WTC11 (cell line): ENCODE measurements around the gene ABCC4. TPM values are rescaled to one million over a fixed set of nuclear protein-coding genes. Genes with fewer than 3 reads are reported as not detected.

ENCODE experiments used
- ATAC-seq: fragments of 200-7000 bp; cut with Tn5 transposase; 2 replicates; pipeline ENCODE4 v1.10.0; 2021; ENCODE audit warnings: mild to moderate bottlenecking, moderate library complexity
- CTCF ChIA-PET: fragments of 300-600 bp; sonication (Branson Sonifier 250); formaldehyde crosslinking; loops from one replicate; lab custom pipeline; 2021; ENCODE audit warnings: antibody characterized with exemption; lab: Charles Lee
- POLR2A ChIA-PET: fragments of 350-600 bp; sonication (Branson Sonifier 250); formaldehyde crosslinking; loops from one replicate; lab custom pipeline; 2021; ENCODE audit warnings: antibody characterized with exemption; lab: Charles Lee
- DNase-seq: peaks from one replicate; pipeline ENCODE4 v3.0.0; 2021; ENCODE audit warnings: low spot score
- H3K27ac Mint-ChIP-seq: 2 replicates; pipeline ENCODE4 v1.8.0; 2021; ENCODE audit warnings: mixed read lengths
- H3K27me3 Mint-ChIP-seq: 2 replicates; pipeline ENCODE4 v1.8.0; 2021; ENCODE audit warnings: low read depth, mild to moderate bottlenecking, moderate library complexity, mixed read lengths
- H3K36me3 Mint-ChIP-seq: 2 replicates; pipeline ENCODE4 v1.8.0; 2021; ENCODE audit warnings: mixed read lengths
- H3K4me1 Mint-ChIP-seq: 2 replicates; pipeline ENCODE4 v1.8.0; 2022; ENCODE audit warnings: mixed read lengths
- H3K4me3 Mint-ChIP-seq: 2 replicates; pipeline ENCODE4 v1.8.0; 2021; ENCODE audit warnings: mild to moderate bottlenecking, moderate library complexity, mixed read lengths
- H3K9me3 Mint-ChIP-seq: 2 replicates; pipeline ENCODE4 v1.8.0; 2021; ENCODE audit warnings: mixed read lengths
- ATF1 ChIP-seq: sonication (generic); formaldehyde crosslinking; IDR thresholded peaks from 2 replicates; pipeline ENCODE4 v1.8.1; 2023; ENCODE audit warnings: mild to moderate bottlenecking, moderate library complexity, missing genetic modification reagents
- CDX4 ChIP-seq: fragments of 250-450 bp; sonication (Bioruptor Pico); IDR thresholded peaks from 2 replicates; pipeline ENCODE4 v1.9.0; 2021; ENCODE audit warnings: moderate library complexity, mild to moderate bottlenecking, inconsistent platforms, borderline replicate concordance
- CREM ChIP-seq: sonication (generic); formaldehyde crosslinking; IDR thresholded peaks from 2 replicates; pipeline ENCODE4 v1.8.1; 2022; ENCODE audit warnings: mild to moderate bottlenecking, missing genetic modification reagents, moderate library complexity
- E2F4 ChIP-seq: sonication (generic); formaldehyde crosslinking; IDR thresholded peaks from 2 replicates; pipeline ENCODE4 v1.8.1; 2022; ENCODE audit warnings: low read depth, mild to moderate bottlenecking, moderate library complexity, missing genetic modification reagents, borderline replicate concordance
- GRHL2 ChIP-seq: fragments of 250-450 bp; sonication (Bioruptor Pico); IDR thresholded peaks from 2 replicates; pipeline ENCODE4 v1.8.0; 2022; ENCODE audit warnings: mild to moderate bottlenecking, moderate library complexity; ENCODE audit not compliant: insufficient replicate concordance, severe bottlenecking
- GTF2I ChIP-seq: fragments of 250-450 bp; sonication (Bioruptor Pico); conservative IDR thresholded peaks from 2 replicates; pipeline ENCODE4 v1.4.0; 2021; ENCODE audit warnings: mild to moderate bottlenecking
- HMGA2 ChIP-seq: fragments of 250-450 bp; sonication (Bioruptor Pico); IDR thresholded peaks from 2 replicates; pipeline ENCODE4 v1.4.0; 2021; ENCODE audit warnings: mild to moderate bottlenecking, moderate library complexity
- NFYB ChIP-seq: sonication (generic); formaldehyde crosslinking; conservative IDR thresholded peaks from 2 replicates; pipeline ENCODE4 v1.8.0; 2022; ENCODE audit warnings: low read depth, missing genetic modification reagents
- NR2C2 ChIP-seq: sonication (generic); formaldehyde crosslinking; IDR thresholded peaks from 2 replicates; pipeline ENCODE4 v1.8.0; 2022; ENCODE audit warnings: mild to moderate bottlenecking, missing genetic modification reagents
- TP53 ChIP-seq: sonication (generic); formaldehyde crosslinking; IDR thresholded peaks from 2 replicates; pipeline ENCODE4 v1.8.1; 2023; ENCODE audit warnings: mild to moderate bottlenecking, missing genetic modification reagents
- USF2 ChIP-seq: sonication (generic); formaldehyde crosslinking; IDR thresholded peaks from 2 replicates; pipeline ENCODE4 v1.8.1; 2023; ENCODE audit warnings: mild to moderate bottlenecking, missing genetic modification reagents, moderate library complexity
- ZNF121 ChIP-seq: sonication (generic); formaldehyde crosslinking; IDR thresholded peaks from 2 replicates; pipeline ENCODE4 v1.8.0; 2023; ENCODE audit warnings: missing genetic modification reagents
- ZNF219 ChIP-seq: sonication (generic); formaldehyde crosslinking; IDR thresholded peaks from 2 replicates; pipeline ENCODE4 v1.8.0; 2023; ENCODE audit warnings: missing genetic modification reagents, mild to moderate bottlenecking, borderline replicate concordance
- ZNF416 ChIP-seq: fragments of 250-450 bp; sonication (Bioruptor Pico); IDR thresholded peaks from 2 replicates; pipeline ENCODE4 v1.9.0; 2021; ENCODE audit warnings: mild to moderate bottlenecking, inconsistent platforms
- ZNF532 ChIP-seq: fragments of 250-450 bp; sonication (Bioruptor Pico); IDR thresholded peaks from 2 replicates; pipeline ENCODE4 v1.9.0; 2021; ENCODE audit warnings: mild to moderate bottlenecking, borderline replicate concordance
- total RNA-seq: library from RNA; stranded (reverse); gene quantifications from 3 replicates; pipeline ENCODE4 v1.2.3, GENCODE V29; 2021
- TF ChIP-seq, protein P1 (sequence below): sonication (generic); formaldehyde crosslinking; IDR thresholded peaks from 2 replicates; pipeline ENCODE4 v1.8.1; 2022; ENCODE audit warnings: low read depth, missing genetic modification reagents, borderline replicate concordance
- TF ChIP-seq, protein P2 (sequence below): sonication (generic); formaldehyde crosslinking; IDR thresholded peaks from 2 replicates; pipeline ENCODE4 v1.8.0; 2022; ENCODE audit warnings: mild to moderate bottlenecking, missing genetic modification reagents
- TF ChIP-seq, protein P3 (sequence below): fragments of 250-450 bp; sonication (Bioruptor Pico); IDR thresholded peaks from 2 replicates; pipeline ENCODE4 v1.9.0; 2021; ENCODE audit warnings: mild to moderate bottlenecking

ABCC4 gene
- total RNA-seq, 1 experiment from 2014 or later = 7.2 TPM

DNA sequence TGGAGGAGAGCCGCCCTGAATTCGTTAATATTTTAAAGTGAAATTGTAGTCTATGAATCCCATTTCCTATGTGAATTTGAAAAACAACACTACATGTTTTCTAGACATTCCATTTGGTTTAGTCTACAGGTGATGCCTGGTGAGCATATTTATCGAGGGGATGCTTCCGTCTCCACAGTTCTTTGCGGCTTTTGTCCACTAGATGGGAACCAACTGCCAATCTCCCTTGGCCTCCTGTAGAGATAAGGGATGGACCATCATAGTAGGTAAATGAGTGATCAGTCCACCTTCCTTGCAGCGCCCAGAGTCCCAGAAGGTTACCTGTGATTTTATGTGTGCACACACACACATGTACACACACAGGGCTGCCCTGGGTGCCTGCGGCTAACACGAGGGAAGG lies 299.1 kb downstream of the ABCC4 start (continued):
- TF ChIP-seq, protein P1, sequence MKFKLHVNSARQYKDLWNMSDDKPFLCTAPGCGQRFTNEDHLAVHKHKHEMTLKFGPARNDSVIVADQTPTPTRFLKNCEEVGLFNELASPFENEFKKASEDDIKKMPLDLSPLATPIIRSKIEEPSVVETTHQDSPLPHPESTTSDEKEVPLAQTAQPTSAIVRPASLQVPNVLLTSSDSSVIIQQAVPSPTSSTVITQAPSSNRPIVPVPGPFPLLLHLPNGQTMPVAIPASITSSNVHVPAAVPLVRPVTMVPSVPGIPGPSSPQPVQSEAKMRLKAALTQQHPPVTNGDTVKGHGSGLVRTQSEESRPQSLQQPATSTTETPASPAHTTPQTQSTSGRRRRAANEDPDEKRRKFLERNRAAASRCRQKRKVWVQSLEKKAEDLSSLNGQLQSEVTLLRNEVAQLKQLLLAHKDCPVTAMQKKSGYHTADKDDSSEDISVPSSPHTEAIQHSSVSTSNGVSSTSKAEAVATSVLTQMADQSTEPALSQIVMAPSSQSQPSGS = no peak

DNA sequence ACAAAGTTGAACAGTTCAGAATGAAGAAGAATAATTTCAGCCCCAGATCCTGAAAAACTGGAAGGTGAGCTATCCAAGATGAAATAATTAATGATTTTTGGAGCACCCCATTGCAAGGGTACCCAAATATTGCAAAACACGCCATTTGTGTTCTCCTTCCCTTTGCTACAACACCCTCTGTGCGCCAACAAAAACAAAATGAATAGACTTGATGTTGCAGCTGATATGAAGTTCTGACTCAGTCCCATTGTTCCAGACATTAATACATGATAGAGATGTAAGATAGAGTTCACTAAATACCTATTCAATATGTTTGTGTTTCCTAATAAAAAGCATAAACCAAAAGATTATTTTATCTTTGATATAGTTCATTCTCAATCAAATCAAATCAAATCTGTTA lies 301.4 kb downstream of the ABCC4 start:
- ATAC-seq (no peak), DNase-seq (no peak)
- ChIA-PET POLR2A (no interaction called here), CTCF (interaction anchor here (0.6 kb wide), 1 partner anchor 189 kb away, joined by 4 read pairs; no protein-coding TSS in a partner anchor)
- TF ChIP-seq, protein P2, sequence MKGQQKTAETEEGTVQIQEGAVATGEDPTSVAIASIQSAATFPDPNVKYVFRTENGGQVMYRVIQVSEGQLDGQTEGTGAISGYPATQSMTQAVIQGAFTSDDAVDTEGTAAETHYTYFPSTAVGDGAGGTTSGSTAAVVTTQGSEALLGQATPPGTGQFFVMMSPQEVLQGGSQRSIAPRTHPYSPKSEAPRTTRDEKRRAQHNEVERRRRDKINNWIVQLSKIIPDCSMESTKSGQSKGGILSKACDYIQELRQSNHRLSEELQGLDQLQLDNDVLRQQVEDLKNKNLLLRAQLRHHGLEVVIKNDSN (CRISPR knock-in tag) = no peak
- no peak for TF ChIP-seq CDX4
- TF ChIP-seq, protein P1 = no peak
- no peak for TF ChIP-seq HMGA2 (CRISPR knock-in tag)
- no peak for TF ChIP-seq NFYB (CRISPR knock-in tag)
- no peak for TF ChIP-seq ATF1 (CRISPR knock-in tag)
- no peak for TF ChIP-seq ZNF532 (CRISPR knock-in tag)
- TF ChIP-seq E2F4 (CRISPR knock-in tag) = no peak
- no peak for TF ChIP-seq GRHL2 (CRISPR knock-in tag)
- no peak for TF ChIP-seq ZNF219 (CRISPR knock-in tag)
- TF ChIP-seq, protein P3, sequence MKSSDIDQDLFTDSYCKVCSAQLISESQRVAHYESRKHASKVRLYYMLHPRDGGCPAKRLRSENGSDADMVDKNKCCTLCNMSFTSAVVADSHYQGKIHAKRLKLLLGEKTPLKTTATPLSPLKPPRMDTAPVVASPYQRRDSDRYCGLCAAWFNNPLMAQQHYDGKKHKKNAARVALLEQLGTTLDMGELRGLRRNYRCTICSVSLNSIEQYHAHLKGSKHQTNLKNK (CRISPR knock-in tag) = no peak
- no peak for TF ChIP-seq TP53 (CRISPR knock-in tag)
- no peak for TF ChIP-seq CREM (CRISPR knock-in tag)
- no peak for TF ChIP-seq USF2 (CRISPR knock-in tag)
- no peak for TF ChIP-seq NR2C2 (CRISPR knock-in tag)
- no peak for TF ChIP-seq ZNF416 (CRISPR knock-in tag)
- TF ChIP-seq GTF2I = no peak
- TF ChIP-seq ZNF121 (CRISPR knock-in tag) = no peak
- Mint-ChIP-seq H3K9me3 (peaks cover 5% of the 10 kb centered on the region), H3K36me3 (no peaks in the 10 kb centered on the region), H3K4me3 (no peak overlapping the region), H3K27me3 (peaks cover 20% of the 10 kb centered on the region), H3K4me1 (peaks cover 49% of the 10 kb centered on the region), H3K27ac (no peak overlapping the region)
